PC-3 (cell line): ENCODE results near the gene CLDN1.

Experiments used
- EZH2 ChIP-seq: fragments of 300-600 bp; sonication (generic); IDR thresholded peaks from one replicate; pipeline ENCODE4 v1.6.1; 2017; ENCODE audit warnings: antibody characterized with exemption, mild to moderate bottlenecking, low read length; ENCODE audit not compliant: unreplicated experiment
- TF ChIP-seq, protein P1 (sequence below): fragments of 300-600 bp; sonication (generic); conservative IDR thresholded peaks from 2 replicates; pipeline ENCODE4 v1.5.1; 2017; ENCODE audit warnings: antibody characterized with exemption, low read depth, mild to moderate bottlenecking, low read length

GRCh38 chr3:190279690-190280089 is 42.6 kb downstream of the CLDN1 start:
- TF ChIP-seq, protein P1, sequence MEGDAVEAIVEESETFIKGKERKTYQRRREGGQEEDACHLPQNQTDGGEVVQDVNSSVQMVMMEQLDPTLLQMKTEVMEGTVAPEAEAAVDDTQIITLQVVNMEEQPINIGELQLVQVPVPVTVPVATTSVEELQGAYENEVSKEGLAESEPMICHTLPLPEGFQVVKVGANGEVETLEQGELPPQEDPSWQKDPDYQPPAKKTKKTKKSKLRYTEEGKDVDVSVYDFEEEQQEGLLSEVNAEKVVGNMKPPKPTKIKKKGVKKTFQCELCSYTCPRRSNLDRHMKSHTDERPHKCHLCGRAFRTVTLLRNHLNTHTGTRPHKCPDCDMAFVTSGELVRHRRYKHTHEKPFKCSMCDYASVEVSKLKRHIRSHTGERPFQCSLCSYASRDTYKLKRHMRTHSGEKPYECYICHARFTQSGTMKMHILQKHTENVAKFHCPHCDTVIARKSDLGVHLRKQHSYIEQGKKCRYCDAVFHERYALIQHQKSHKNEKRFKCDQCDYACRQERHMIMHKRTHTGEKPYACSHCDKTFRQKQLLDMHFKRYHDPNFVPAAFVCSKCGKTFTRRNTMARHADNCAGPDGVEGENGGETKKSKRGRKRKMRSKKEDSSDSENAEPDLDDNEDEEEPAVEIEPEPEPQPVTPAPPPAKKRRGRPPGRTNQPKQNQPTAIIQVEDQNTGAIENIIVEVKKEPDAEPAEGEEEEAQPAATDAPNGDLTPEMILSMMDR, result no peak
- no peak for TF ChIP-seq EZH2
